Activated CD4-positive, CD25-positive, alpha-beta regulatory T cell (primary cell): ENCODE results near the gene CDK5.

Experiments used
- DNase-seq, 4 experiments: peaks; one replicate each; lab custom pipeline; 2025; lab: John Stamatoyannopoulos, UW

CDK5 gene

GRCh38 chr7:151057506-151057988 lies at the start of gene CDK5:
TSS of gene CDK5 (minus strand) at chr7:151057897. CDS start at chr7:151057848, 49 bp downstream.
- no peak for DNase-seq

- DNase-seq = no peak
Measured at GRCh38 chr7:151104411-151105235, 46.9 kb upstream of the CDK5 start.

GRCh38 chr7:151103973-151104372 lies 46.3 kb upstream of the CDK5 start:
- DNase-seq = no peak

GRCh38 chr7:151102991-151103390 lies 45.3 kb upstream of the CDK5 start:
- no peak for DNase-seq

GRCh38 chr7:151101621-151102396 lies 44.1 kb upstream of the CDK5 start:
- no peak for DNase-seq

GRCh38 chr7:151100921-151101320 lies 43.2 kb upstream of the CDK5 start:
- DNase-seq = no peak

GRCh38 chr7:151099486-151100211 lies 42.0 kb upstream of the CDK5 start:
- DNase-seq = no peak

GRCh38 chr7:151095828-151096475 lies 38.3 kb upstream of the CDK5 start:
- DNase-seq = no peak

- DNase-seq = no peak
Measured at GRCh38 chr7:151095123-151095797, 37.6 kb upstream of the CDK5 start.

GRCh38 chr7:151094675-151095074 lies 37.0 kb upstream of the CDK5 start:
- DNase-seq = no peak

GRCh38 chr7:151093748-151094147 lies 36.1 kb upstream of the CDK5 start:
- no peak for DNase-seq

- no peak for DNase-seq
Measured at GRCh38 chr7:151091988-151092387, 34.3 kb upstream of the CDK5 start.

- DNase-seq = no peak
Measured at GRCh38 chr7:151091431-151091830, 33.7 kb upstream of the CDK5 start.

GRCh38 chr7:151091003-151091402 lies 33.3 kb upstream of the CDK5 start:
- no peak for DNase-seq

GRCh38 chr7:151089893-151090730 lies 32.4 kb upstream of the CDK5 start:
- DNase-seq = no peak

GRCh38 chr7:151088856-151089699 lies 31.4 kb upstream of the CDK5 start:
- no peak for DNase-seq

- DNase-seq = no peak
Measured at GRCh38 chr7:151088019-151088855, 30.5 kb upstream of the CDK5 start.

GRCh38 chr7:151087245-151088018 lies 29.7 kb upstream of the CDK5 start:
- no peak for DNase-seq
